ENCODE results near the gene FTCD.

GRCh38 chr21:46156378-46156645, 933 bp upstream of the FTCD start:
- TF ChIP-seq CTCF (IDR thresholded peaks at IDR 0.05 in 8 of 11, conservative IDR thresholded peaks at IDR 0.05 in 3 of 11) = no peak
- no peak for TF ChIP-seq POLR2A (IDR thresholded peaks at IDR 0.05)
